ENCODE data around the gene GRSF1.
"Not testable (repeated sequence)": the region's sequence is repeated elsewhere in the genome, so short reads cannot be mapped to it uniquely, and the experiment has no call there.

GRSF1 gene

GRCh38 chr4:70839589-70840093 is at the start of gene GRSF1:
Gene GRSF1, minus strand, starts transcription at chr4:70839890. Its CDS starts 63 bp downstream, at chr4:70839827.
- DNase-seq, result peak; percentile 96

GRCh38 chr4:70885174-70885573 is 45.5 kb upstream of the GRSF1 start:
- no peak for DNase-seq

GRCh38 chr4:70880739-70881138 is 41.0 kb upstream of the GRSF1 start:
- DNase-seq, result no peak

GRCh38 chr4:70877556-70877955 is 37.9 kb upstream of the GRSF1 start:
- no peak for DNase-seq

- DNase-seq, result no peak
These were observed 34.8 kb upstream of the GRSF1 start for GRCh38 chr4:70874268-70875156.

GRCh38 chr4:70873216-70873615 is 33.5 kb upstream of the GRSF1 start:
- DNase-seq, result no peak

GRCh38 chr4:70868778-70869177 is 29.1 kb upstream of the GRSF1 start:
- no peak for DNase-seq

- no peak for DNase-seq
These were observed 23.6 kb upstream of the GRSF1 start for GRCh38 chr4:70863099-70863790.

GRCh38 chr4:70859066-70859465 is 19.4 kb upstream of the GRSF1 start:
- DNase-seq, result no peak

- DNase-seq, result no peak
These were observed 18.8 kb upstream of the GRSF1 start for GRCh38 chr4:70858454-70858853.

GRCh38 chr4:70855464-70855863 is 15.8 kb upstream of the GRSF1 start:
- peak; percentile 72 for DNase-seq

GRCh38 chr4:70849291-70849690 is 9.6 kb upstream of the GRSF1 start:
- DNase-seq, result peak; percentile 49

- no peak for DNase-seq
These were observed 4.5 kb upstream of the GRSF1 start for GRCh38 chr4:70844180-70844579.

- DNase-seq, result no peak
These were observed 3.2 kb upstream of the GRSF1 start for GRCh38 chr4:70842761-70843435.

GRCh38 chr4:70841951-70842350 is 2.3 kb upstream of the GRSF1 start:
- no peak for DNase-seq

- no peak for DNase-seq
These were observed 1.5 kb upstream of the GRSF1 start for GRCh38 chr4:70841211-70841610.

- not testable (repeated sequence) for DNase-seq
These were observed 941 bp upstream of the GRSF1 start for GRCh38 chr4:70840631-70841030.

GRCh38 chr4:70840137-70840536 is 447 bp upstream of the GRSF1 start:
- DNase-seq, result peak; percentile 66

GRCh38 chr4:70838666-70839588 is 763 bp downstream of the GRSF1 start:
- DNase-seq, result peak; percentile 80

GRCh38 chr4:70838204-70838603 is 1.5 kb downstream of the GRSF1 start:
- DNase-seq, result peak; percentile 52

GRCh38 chr4:70836081-70836480 is 3.6 kb downstream of the GRSF1 start:
- no peak for DNase-seq

GRCh38 chr4:70833675-70834074 is 6.0 kb downstream of the GRSF1 start:
- no peak for DNase-seq

All from hematopoietic multipotent progenitor cell treated with erythropoietin and hydrocortisone succinate and interleukin-3 and kit ligand, for 6 days (in vitro differentiated cells).